Activated T-helper 1 cell treated with Interleukin-2 at 50 U/mL for 16 hours (primary cell): ENCODE results near the gene SNCA.

Experiments used
- DNase-seq: peaks from one replicate; pipeline ENCODE4 v3.0.0-alpha.2; 2020; ENCODE audit warnings: low read depth

Gene SNCA

DNA sequence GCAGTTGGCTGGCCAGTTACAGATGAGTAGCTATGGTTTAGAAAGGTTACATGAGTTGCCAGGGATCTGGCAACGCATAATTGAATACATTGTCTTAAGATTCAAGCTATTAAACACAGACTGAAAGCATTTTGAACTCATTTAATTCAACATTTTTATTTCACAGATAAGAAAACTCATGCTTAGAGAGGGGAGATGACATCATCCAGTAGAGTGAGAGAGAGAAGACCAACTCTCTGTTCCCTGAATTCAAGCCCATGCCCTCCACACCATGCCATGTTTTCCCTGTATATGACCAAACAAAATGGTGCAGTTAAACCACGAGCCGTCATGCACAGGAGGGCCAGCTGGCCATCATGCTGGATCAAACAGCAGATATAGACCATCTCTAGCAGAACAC is 22.6 kb downstream of the SNCA start:
- no peak for DNase-seq

DNA sequence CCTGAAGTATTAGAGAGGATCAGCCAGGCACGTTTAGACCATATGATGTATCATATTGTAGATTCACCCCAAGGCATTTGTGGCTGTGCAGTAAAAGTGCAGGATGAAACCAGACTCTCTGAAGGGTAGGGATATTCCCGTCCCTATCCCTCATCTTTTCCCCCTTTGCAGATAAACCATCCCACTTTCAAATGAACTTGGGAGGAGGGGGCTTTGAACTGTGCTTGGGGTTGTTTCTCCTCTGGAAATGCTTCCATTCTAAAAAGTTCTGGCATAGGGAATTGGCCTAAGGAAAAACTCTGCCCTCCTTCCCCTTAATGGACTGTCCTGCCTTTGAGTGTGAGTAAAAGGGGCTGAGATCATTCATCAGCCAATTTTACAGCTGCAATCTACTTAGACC is 23.8 kb downstream of the SNCA start:
- DNase-seq, result no peak

DNA sequence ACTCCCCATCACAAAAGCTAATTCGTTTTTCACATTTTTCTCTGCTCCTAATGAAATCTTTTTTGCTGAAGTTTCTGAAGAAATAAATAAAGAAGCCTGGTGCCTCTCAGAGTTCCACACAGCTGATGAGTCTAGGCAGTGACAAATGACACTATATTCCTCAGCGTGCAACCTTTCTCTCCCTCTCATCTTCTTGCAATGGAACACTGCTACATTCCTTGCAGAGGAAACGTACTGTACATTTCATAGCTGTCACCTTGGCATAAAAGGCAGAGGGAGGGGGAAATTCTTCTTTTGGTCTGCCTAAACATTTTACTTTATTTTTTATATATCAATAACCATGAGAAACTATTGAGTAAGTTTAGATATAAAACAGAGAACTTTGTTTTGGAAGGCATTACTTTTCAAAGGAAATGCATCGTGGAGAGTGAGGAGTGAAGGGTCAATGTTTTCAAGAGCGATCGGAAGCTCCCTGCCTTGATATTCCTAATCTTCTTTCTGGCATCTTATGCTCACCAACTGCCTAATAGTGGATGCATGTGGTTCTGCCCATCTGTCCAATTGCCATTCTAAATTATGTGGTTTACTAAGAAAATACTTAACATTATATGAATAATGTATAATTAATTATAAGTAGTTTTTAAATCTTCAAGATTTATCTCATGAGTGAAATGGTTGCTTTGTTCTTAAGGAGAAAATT is 29.4 kb downstream of the SNCA start:
- DNase-seq, result no peak

DNA sequence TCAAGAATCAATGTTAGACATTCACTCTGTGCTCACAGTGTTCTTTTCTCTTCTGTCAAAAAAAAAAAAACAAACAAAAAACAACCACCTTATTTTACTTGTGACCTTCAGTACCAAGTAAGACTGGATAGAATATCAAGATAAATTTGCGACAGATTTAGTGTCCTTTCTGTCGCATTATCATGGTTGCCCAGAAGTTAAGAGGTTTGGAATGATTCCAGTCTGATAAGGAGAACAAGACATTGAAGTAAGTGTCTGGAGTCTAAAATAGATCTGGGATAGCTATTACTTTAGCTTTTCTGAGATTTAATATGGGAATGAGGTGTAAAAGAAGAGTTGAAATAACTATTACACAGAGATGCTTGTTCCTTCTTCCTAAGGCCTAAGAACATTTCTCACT is 31.7 kb downstream of the SNCA start:
- no peak for DNase-seq

DNA sequence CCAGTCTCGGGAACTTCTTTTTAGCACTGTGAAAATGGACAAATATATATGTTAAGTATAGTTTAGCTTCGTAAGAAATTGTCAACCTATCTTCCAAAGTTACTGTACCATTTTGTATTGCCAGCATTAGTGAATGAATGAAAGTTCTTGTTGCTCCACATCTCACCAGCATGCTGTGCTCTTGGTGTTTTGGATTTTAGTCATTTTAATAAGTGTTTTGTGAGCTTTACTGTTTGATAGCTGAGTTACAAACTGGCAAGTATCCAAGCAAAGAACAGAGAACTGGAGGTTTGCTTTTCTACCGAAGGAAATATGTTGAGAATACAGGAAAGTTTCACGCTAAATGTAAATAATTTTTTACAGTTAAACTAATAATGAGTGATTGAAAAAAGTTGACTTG is 33.0 kb downstream of the SNCA start:
- no peak for DNase-seq

DNA sequence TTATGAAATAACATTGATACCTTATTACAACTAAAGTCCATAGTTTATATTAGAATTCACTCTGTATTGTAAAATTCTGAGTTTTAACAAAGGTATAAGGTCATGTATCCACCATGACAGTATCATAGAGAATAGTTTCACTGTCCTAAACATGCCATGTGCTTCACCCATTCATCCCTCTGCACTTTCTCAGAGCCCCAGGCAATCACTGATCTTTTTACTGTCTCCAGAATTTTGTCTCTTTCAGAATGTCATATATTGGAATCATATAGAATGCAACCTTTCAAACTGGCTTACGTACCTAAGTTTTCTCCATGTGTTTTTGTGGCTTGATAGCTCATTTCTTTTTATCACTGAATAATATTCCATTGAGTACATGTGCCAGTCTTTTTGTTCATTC is 33.9 kb downstream of the SNCA start:
- no peak for DNase-seq

DNA sequence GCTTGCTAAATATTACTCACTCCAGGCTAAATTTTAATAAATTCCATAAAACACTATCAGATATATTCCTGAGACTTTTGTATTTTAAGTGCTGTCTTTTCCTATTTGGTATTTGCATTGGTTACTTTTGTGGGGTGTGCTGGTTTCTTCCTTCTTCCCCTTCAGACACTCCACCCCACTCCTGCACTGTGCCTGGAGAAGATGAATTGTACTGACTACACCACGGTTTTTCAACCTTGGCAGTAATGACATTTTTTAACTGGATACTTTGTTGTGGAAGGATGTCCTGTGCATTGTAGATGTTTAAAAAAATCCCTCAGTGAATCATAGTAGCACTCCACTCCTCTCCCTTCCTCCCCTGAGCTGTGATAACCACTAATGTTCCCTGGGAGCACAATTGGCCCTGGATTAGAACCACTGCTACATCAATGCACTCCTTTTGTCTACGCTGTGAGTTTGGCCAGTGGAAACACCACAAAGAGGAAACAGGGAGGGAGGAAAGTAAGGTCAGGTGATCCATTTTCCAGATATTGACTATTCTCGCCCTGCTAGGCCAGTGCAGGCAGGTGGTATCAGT is 36.3 kb downstream of the SNCA start:
- no peak for DNase-seq

DNA sequence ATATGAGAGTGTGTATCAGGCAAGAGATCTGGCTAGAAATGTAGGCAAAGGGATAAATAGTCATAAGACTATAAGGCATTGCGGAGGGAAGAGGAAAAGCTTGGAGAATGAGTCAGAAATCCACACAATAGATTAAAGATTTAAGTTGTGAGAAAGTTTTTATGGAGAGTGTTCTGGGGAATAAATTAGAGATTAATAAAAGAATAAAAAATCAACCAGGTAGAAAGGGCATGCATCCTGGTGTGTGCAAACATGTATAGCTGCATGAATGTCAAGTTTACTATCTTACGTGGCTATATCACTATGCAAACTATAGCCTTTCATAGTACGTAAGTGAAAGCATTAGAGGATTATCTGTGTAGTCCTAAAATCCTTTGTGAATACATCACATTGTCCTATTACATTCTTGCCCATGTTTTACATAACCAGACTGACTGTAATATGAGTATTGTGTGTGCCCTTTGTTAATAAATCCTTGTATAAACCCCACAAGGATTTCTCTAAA is 36.9 kb downstream of the SNCA start:
- DNase-seq, result no peak

DNA sequence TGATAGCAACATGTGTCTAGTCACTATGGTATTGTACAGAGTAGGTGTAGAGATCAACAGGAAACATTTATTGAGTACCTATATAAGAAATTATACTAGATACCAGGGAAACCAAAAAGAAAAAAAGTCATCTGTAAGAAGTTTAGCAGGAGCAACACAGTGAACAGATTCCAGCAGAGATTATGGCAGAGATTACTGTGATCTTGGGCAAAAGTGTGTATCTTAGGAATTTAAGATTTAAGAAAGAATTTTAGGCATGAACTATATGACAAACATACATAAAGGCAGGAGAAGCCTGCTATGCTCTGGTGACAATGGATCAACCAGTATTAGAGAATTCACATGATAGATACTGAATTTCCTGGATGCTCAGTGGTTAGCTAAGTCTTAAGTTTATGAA is 37.9 kb downstream of the SNCA start:
- no peak for DNase-seq

DNA sequence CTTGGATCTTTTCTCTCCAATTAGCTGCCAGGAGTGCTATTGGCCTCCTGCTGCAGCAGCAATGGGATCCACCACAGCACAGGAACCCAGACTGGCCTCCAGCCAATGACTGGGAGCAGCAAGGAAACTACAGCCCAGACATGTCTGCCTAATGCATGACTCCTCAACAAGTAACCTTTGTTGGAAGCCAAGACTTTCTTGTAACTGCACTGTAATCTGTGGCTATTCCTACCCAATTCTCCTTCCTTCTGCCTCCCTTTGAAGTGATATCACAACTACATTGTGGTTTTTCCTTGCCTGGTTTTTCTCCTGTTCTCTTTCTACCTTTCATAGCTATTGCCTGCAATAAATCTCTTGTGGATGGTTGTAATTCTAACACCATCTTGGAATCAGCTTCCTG is 39.8 kb downstream of the SNCA start:
- no peak for DNase-seq

DNA sequence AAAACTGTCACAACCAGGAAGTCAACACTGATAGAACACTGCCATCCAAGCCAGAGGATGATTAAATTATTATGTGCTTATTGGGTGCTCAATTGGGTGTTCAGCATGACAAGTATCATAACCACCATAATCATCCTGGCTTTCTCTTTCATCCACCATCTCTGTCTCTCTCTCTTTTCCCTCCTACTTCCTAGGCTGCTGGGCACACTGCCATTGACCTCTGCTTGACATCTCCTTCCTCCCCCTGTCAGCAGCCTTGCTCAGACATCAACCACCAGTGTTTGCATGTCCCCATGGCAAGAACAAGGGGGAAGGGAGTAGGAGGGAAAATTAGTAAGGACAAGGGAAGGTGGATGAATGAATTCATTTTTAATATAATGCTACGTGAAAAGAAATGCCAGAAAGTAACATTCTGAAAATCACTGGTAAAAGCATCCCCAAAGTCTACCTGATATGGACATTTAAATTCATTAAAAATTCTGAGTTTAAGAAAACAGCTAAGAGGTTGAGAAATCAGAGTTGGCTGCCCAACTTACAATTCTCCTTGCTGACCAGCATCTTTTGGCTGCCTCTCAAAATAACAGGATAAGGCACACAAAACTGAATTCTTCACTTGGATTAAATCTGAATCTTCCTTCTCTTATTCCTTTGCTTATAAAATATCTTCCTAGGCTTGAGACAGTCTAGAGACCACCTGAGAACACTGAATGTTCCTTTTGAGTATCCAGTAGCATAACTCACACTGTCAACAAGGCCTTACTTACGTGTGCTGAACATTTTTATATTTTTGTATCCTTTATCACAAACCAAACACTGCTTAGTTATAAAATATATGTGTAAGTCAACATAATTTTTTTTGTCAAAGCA is 48.5 kb downstream of the SNCA start:
- no peak for DNase-seq

DNA sequence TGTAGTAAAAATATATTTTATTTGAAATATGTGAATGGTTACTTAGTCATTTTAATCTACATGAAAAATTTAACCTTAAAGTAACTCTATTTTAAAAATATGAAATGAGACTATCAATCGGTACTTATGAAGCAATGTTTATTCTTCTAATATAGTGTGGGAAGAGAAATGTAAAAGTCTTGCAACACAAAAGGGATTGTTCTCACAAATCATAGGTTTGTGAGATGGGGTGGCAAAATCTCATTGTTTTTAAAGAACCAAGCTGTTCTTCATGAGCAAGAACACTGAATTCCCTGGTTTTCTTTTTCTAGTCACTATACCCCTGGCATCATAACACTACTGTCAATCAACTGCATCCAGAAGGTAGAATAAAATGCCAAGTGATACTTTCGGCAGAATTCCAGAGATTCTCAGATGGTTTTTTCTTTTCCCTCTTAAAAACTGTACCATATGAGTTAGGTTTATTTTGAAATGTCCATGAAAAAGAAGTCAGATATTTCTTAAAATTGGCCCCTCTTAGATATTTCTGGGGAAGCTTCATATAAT is 52.2 kb downstream of the SNCA start:
- no peak for DNase-seq

DNA sequence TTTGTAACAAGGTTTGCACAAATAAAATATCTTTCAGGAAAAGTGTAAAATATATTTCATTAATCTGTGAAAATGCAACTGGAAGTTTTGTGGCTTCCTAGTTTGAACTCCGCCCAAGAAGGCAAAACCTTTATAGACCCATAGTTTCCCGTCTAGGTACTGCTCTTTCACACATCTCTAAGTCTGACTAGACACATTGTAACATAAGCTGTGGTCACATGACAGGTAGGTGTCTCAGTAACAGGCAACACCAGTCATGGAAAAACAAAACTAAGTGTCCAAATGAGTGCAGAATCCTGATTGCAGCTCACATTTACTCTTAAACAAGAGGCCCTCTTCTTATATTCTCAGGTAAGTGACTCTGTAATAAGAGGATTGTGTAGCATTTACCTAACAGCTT is 55.6 kb downstream of the SNCA start:
- no peak for DNase-seq

DNA sequence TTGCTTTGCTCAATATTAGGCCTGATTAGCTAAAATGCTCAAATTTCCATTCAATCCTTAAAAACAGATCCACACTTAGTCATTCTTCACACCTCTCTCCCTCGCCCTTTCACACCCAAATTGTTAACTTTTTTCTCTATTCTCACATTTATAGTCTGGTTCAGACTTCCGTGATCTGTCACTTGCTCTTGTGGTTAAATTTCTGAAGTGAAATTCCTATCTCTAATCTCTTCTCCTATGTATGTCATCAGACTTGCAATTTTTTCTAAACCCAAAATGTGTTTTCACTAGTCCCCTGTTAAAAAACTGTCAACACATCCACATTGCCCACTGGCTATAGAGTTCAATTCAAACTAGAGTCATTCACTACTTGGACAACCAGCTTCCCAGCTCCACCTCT is 63.2 kb downstream of the SNCA start:
- no peak for DNase-seq

DNA sequence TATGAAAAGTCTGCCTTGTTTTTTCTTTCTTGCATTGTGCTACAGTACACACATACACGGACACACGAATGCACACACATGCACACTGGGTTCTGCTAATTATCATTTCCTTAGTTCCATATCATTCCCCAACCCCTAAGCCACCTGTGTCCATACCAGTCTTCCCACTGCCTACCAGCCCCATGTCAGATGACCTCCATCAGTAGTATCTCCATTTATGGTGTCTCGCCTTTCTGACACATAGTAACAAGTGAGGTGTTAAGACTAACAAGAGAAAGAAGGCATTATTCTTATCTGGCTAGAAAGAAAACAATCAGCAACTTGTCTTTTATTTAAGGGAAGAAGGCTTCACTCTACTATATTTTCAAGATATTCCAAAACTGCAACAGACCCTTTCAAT is 67.1 kb downstream of the SNCA start:
- DNase-seq, result no peak

DNA sequence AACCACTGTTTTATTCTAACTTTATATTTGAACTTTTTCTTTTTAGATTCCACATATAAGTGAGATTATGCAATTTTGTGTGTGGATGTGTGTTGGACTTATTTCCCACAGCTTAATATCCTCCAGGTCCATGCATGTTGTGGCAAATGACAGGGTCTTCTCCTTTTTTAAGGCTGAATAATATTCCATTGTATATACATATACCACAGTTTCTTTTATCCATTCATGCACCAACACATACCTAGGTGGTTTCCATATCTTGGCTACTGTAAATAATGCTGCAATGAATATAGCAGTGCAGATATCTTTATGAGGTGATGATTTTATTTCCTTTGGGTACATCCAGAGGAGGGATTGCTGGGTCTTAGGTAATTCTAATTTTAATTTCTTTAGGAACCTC is 69.0 kb downstream of the SNCA start:
- DNase-seq, result no peak

DNA sequence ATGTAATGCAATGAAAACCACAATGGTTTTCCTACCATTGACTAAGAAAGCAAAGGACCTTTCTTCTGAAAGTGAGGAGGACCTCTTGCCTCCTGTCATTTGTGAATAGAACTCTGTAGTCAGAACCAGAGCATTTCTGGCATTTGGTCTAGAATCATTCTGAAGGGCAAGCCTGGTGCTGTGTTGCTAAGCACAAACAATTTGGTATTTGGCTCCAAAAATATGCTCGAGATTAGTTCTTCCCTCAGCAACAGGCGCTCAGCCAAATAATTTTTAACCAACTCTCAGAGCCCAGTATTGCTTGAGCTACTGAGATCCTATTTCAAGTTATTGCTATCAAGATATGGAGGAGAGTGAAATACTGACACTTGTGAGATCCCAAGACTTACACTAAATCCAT is 71.0 kb downstream of the SNCA start:
- no peak for DNase-seq

DNA sequence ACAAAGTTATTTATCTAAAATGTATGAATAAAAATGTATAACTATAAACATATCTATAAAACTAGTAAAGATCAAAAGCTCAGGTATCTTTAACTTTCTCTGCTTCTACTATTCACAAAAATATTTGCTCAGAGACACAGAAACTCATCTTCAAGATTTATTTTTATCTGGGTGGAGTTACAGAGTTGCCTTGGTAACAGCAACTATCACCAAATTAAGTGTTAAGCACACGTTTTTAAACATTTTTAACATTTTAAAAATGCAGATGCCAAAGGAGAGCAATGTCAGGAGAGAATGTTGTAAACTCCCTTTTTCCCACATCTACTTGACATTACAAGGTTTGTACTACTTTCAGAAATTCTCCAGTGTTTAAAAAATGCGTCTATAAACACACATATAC is 71.4 kb downstream of the SNCA start:
- DNase-seq, result no peak

DNA sequence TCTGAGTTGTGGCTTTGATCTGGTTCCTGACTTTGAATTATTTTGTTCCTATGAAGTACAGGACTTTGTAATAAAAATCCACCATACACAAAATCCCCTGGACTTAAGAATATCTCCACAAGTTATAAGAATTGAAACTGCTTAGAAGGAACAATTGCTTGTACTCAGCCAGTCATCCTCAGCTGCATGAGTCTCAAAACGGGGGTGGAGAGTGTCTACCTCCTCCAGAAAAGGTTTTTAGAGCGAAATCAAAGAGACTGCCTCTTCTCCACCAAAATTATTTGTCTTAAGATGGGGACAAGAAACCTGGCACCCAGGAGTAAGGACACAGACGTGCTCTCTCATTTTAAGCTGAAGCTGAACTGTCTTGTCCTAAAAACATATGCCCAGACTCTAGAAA is 74.7 kb downstream of the SNCA start:
- DNase-seq, result no peak

DNA sequence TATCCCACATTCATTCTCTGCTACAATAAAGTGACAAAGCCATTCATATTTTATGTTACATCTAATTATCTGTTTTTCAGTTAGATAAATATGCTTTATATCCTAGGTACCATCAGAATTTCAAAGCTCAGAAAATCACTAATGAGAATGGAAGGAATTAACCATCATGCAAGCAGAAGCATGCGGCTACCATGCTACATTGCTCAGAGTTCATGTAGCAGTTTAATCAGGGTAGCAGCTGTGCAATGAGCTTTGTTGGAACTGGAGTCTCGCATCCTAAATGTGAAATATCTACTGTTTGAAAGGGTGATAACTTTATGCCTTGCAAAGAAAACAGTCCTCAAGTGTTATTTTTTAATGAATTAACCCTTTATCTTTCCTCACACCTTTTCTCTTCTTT is 77.5 kb downstream of the SNCA start:
- DNase-seq, result no peak

DNA sequence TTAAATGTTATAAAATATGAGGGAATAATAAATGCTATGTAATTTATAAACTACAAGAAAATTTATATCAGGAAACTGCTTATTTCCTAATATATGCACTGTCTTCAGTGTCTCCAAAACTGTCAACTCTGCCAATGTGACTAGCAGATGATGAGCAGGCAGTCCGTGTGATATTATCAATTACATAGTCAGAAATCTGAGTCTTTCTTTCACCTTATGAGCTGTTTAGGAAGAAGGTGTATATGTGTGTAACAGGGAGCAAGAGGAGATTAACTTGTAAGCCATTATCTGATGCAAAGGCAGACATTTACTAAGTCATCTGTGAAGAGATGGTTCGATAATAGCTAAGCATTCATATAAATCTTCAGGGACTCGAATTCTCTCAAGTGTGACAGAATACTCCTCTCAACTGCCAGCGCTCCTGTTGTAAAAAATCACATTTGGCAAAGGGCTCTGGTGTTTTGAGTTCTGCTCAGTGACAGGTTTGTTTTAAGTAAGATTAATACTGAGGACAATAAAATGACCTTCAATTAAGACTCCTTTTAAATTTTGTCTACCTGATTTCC is 79.7 kb downstream of the SNCA start:
- DNase-seq, result no peak

DNA sequence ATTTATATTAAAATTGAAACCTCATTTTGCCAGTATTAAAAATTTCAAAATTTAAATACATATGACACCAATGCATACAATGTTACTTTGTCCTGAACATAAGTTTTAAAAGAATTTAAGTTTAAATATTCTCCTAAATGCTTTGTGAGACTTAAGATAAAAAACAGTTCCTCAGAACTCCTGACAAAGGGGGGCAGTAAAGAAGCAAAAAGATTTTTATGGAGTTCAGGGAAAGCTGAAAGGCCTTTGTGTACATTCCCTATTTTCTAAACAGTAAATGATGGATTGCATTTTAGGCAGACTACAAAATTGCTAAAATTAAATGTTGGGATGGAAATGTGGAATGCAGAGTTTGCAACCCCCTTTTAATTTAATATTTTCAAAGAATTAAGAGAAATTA is 81.7 kb downstream of the SNCA start:
- DNase-seq, result no peak

DNA sequence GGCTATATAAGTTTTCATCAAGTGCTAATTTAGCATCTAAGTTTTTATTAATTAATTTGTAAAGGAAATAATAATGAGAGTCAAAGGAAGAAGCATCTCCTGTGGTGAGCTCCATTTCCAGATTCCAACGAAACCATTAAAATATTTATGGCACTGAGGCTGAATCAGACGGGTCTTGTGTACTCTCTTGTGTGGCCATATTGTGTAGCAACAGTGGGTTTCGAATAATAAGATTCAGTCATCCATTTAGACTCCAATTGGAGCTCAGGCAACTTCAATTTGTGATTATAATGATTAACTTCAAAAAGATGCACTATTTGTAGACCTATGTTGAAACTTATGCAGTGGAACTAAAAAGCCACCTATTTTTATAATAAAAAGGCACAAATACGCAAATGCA is 82.4 kb downstream of the SNCA start:
- DNase-seq, result no peak
